GM21825 (cell line): ENCODE measurements around the gene CMTM2.
"Not testable (repeated sequence)": the region's sequence is repeated elsewhere in the genome, so short reads cannot be mapped to it uniquely, and the experiment has no call there.

ENCODE experiments used
- ATAC-seq: cut with Tn5 transposase; IDR thresholded peaks from one replicate; pipeline ENCODE4 v1.9.1; 2021; ENCODE audit warnings: mild to moderate bottlenecking, moderate library complexity; ENCODE audit not compliant: unreplicated experiment

The CMTM2 gene

GRCh38 chr16:66605177-66605978 lies 26.1 kb downstream of the CMTM2 start:
- ATAC-seq = peak; percentile 13

DNA sequence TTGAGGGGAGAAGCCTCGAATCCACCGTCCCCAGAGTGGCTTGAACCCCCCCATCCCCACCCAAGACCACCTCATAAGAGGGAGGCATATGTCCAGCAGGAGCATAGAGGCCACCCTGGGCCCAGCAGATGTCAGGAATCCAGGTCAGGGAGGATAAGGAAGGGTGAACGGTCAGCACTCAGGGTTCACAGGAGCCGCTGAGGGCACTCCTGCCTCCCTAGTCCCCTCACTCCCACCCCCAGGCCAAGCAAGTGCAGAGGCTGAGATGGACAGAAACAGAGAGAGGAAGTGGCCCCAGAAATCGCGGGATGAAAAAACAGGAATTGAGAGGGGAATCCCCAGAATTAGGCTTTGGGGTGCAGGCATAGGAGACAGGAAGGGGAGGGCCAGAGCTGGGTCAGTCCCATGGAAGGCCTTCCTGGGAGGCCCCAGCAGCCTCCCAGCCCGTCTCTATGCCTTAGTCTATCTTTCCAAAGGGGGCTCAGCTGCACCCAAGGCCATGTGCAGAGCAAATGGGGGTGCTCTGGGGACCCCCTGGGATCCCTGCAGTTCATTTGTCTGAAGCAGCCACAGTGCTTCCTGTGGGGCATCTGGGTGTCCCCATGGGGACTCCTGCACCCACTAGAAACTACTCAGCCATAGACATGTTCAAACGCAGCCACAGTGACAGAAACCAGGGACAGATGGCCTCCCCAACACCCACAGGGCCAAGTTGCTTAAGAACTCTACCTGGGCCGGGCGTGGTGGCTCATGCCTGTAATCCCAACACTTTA lies 26.9 kb downstream of the CMTM2 start:
- peak; percentile 40 for ATAC-seq

GRCh38 chr16:66608241-66609138 lies 29.2 kb downstream of the CMTM2 start:
- ATAC-seq = peak; percentile 34

- no peak for ATAC-seq
Observed at GRCh38 chr16:66609139-66609510, 29.9 kb downstream of the CMTM2 start.

- ATAC-seq = no peak
Observed at GRCh38 chr16:66610111-66610820, 31.0 kb downstream of the CMTM2 start.

- not testable (repeated sequence) for ATAC-seq
Observed at GRCh38 chr16:66611911-66612310, 32.6 kb downstream of the CMTM2 start.

GRCh38 chr16:66612422-66612821 lies 33.2 kb downstream of the CMTM2 start:
- no peak for ATAC-seq

DNA sequence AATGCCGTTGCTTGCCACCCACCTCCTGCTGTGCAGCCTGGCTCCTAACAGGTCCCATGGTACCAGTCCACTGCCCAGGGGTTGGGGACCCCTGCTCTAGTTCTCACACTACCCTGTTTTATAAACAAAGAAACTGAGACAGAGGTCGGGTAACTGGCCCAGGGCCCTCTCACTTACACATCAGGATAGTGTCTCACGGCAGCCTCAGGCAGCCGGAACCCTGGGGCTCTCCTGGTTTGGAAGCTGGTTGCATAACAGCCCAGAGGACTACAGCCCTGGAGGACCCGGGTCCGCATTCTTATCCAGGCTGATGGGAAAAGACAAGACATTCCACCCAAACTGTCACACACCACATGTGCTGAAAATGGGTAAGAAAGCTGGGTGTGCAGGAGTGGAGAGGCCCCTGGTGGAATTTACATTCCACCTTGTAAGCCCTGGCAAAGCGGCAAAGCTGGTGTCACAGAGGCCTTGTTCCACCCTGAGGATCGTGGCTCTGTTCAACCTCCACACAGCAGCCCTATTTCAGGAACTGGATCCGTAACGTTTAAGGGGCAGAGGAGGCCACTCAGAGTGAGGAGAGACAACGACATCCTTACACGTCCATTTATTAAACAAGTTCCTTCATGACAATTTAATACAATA lies 35.0 kb downstream of the CMTM2 start:
- ATAC-seq = no peak

GRCh38 chr16:66616169-66616568 lies 36.9 kb downstream of the CMTM2 start:
- ATAC-seq = no peak

GRCh38 chr16:66616592-66616991 lies 37.3 kb downstream of the CMTM2 start:
- ATAC-seq = no peak

DNA sequence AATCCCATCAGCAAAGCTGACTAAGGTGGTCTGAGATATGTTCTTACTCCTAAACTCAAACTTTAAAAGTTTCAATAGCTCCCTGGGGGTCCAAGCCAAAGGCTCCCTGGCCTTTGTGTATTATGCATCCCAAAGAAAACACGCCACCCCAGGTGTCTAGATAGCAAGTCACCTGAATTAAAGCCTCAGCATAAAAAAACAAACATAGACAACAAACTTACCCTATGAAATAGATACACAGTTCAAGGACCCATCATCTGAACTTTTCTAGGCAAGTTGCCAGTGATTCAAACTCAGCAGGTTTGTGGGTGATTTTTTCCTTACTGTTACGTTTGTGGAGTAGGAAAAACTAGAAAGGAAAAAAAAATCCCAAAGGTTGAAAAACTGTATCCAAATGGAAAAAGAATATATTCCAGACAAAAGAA lies 37.8 kb downstream of the CMTM2 start:
- no peak for ATAC-seq

DNA sequence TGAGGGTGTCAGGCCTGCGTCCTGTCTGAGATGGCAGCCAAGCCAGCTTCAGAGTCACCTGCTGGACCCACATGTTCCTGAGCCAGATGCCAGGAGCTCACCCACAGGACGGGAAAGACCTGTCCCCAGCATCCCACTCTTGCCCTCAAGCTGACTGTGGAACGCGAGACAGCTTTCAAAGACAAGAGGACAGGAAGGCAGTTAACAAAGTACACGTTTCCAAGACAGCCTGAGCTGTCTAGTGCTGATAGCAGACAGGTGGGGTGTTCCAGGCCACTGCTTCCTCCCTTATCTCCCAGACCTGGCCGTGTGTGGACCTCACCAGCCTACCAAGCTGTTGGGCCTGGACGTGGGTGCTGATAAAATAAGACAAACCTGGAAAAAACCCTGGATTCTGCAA lies 38.5 kb downstream of the CMTM2 start:
- no peak for ATAC-seq

GRCh38 chr16:66618588-66619375 lies 39.5 kb downstream of the CMTM2 start:
- ATAC-seq = no peak

- ATAC-seq = no peak
Observed at GRCh38 chr16:66619534-66620428, 40.5 kb downstream of the CMTM2 start.

DNA sequence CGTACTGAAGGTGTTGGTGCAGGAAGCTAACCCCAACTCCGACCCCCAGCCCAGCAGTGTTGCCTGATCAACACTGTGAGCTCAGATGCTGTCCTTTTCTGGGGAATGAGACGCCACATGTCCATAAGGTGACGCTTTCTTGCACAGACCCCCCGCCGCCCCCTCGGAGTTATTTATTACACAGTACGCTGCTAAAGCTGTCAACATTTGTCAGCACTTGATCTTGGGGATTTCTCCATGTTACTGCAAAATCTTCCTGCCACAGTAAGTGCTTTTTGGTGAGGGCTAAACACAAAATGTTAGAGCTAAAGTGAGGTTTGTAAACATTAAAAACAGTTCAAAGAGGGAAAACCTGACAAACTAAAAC lies 41.1 kb downstream of the CMTM2 start:
- no peak for ATAC-seq

DNA sequence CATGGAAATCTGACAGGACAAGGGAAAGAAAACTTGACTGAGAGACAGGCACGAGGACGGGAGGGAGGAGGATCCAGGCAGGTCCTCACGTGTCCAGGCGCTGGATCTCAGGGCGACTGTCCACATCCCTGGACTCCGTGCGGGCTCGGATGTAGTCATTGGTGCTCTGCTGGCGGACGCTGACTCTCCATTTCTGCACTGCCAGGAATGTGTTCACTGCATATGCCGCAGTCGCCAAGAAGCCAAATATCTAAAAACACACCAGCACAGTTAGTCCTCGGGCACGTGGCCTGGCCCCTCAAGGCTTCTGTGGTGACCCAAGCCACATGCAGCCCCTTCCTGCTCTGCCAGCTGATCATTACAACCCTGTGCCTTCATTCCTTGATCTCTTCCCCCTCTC lies 42.7 kb downstream of the CMTM2 start:
- no peak for ATAC-seq

DNA sequence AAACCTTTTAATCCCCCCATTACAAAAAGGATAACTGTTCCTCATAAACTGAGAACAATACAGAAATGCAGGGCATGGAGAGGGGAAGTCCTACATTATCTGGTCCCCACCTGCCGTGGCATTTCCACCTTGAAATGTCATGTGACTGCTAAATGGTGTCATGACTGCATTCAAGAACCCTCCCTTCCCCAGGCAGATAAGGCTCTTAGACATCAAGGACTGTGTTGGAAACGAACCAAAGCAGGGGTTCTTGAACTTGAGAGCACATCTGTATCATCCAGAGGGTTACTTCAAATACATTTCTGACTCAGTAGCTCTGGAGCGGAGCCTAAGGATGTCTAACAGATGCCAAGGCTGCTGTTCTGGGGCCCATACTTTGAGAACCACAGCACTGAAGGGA lies 43.6 kb downstream of the CMTM2 start:
- ATAC-seq = no peak

DNA sequence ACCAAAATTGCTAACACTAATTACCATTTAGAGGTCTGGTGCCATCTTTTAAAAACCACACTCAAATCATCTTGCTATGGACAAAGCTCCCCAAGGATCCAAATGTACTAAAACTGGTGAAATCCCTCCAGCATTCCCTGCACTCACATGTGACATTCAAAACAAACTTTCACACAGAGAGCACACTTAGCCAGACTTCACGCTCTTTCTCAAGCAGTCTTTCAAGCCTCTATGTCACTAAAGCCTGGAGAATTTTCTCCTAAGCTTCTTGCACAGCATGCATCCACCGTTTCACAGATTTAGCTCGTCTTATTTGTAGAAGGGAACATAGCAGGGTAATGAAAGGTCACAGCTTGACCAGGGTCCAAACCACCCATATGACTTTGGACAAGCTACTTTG lies 44.5 kb downstream of the CMTM2 start:
- no peak for ATAC-seq
